Endodermal cell (in vitro differentiated cells): ENCODE data around the gene PCSK6. TPM values are rescaled to one million over a fixed set of nuclear protein-coding genes. Genes with fewer than 3 reads are reported as not detected.

ENCODE experiments used
- DNase-seq: peaks from one replicate; pipeline ENCODE4 v3.0.0-alpha.2; 2017
- H3K27ac ChIP-seq: 2 replicates; pipeline ENCODE4 v1.5.1; 2013; ENCODE audit warnings: mild to moderate bottlenecking, low read depth, low read length, moderate library complexity
- H3K27me3 ChIP-seq: 2 replicates; pipeline ENCODE4 v1.6.1; 2013; ENCODE audit warnings: mild to moderate bottlenecking, low read length, moderate library complexity; ENCODE audit not compliant: insufficient read depth, control insufficient read depth, poor library complexity, severe bottlenecking
- H3K36me3 ChIP-seq: 2 replicates; pipeline ENCODE4 v1.7.0; 2013; ENCODE audit warnings: mild to moderate bottlenecking, low read length, moderate library complexity; ENCODE audit not compliant: control insufficient read depth, insufficient read depth
- H3K4me1 ChIP-seq: one replicate; pipeline ENCODE4 v1.7.0; 2013; ENCODE audit warnings: low read length; ENCODE audit not compliant: control insufficient read depth, insufficient read depth
- H3K4me3 ChIP-seq: 2 replicates; pipeline ENCODE4 v1.5.1; 2013; ENCODE audit warnings: mild to moderate bottlenecking, low read length, moderate library complexity
- H3K9ac ChIP-seq: 2 replicates; pipeline ENCODE4 v1.6.1; 2013; ENCODE audit warnings: mild to moderate bottlenecking, low read length, moderate library complexity; ENCODE audit not compliant: poor library complexity, severe bottlenecking; ENCODE audit errors: extremely low read depth
- H3K9me3 ChIP-seq: 2 replicates; pipeline ENCODE4 v1.6.1; 2013; ENCODE audit warnings: mild to moderate bottlenecking, low read length, moderate library complexity; ENCODE audit not compliant: control insufficient read depth
- H3K27ac Mint-ChIP-seq: 2 replicates; pipeline ENCODE4 v1.8.0; 2020; ENCODE audit warnings: mixed read lengths
- H3K27me3 Mint-ChIP-seq: 2 replicates; pipeline ENCODE4 v1.8.0; 2021; ENCODE audit warnings: mild to moderate bottlenecking, mixed read lengths; ENCODE audit not compliant: insufficient read depth
- H3K36me3 Mint-ChIP-seq: 2 replicates; pipeline ENCODE4 v1.8.0; 2020; ENCODE audit warnings: low read depth, mixed read lengths
- H3K4me1 Mint-ChIP-seq: 2 replicates; pipeline ENCODE4 v1.8.0; 2020; ENCODE audit warnings: mixed read lengths
- H3K4me3 Mint-ChIP-seq: 2 replicates; pipeline ENCODE4 v1.8.0; 2020; ENCODE audit warnings: mild to moderate bottlenecking, moderate library complexity, mixed read lengths
- H3K9me3 Mint-ChIP-seq: 2 replicates; pipeline ENCODE4 v1.8.0; 2020; ENCODE audit warnings: mild to moderate bottlenecking, mixed read lengths
- CTCF ChIP-seq: fragments of 200-600 bp; sonication (generic); conservative IDR thresholded peaks from 2 replicates; pipeline ENCODE4 v1.5.0; 2021; ENCODE audit warnings: antibody characterized with exemption, mild to moderate bottlenecking
- WGBS, 2 experiments: methylation state at CpG; one replicate each; pipeline versions ENCODE4 v1.1.5 to v1.1.7; 2013; ENCODE audit warnings: missing lambda C conversion rate in 2 of 2, mixed read lengths in 1 of 2; ENCODE audit not compliant: insufficient coverage in 1 of 2, insufficient read length in 1 of 2; 5-methylcytosine and 5-hydroxymethylcytosine counted together
- total RNA-seq, 2 donors: library from RNA; stranded (reverse); fragmentation: NEBNext Ultra II Directional in 1 of 2; extraction: Animal tissue kit (Norgen Biotek cat#: 25700) in 1 of 2; gene quantifications; 2 replicates in 1 of 2; 3 replicates in 1 of 2; pipeline ENCODE4 v1.2.1, GENCODE V29; 2021

The PCSK6 gene
- total RNA-seq, 2 donors from 2014 or later, result 6.6 to 9.8 TPM

- no peaks in the 10 kb centered on the region for H3K36me3 ChIP-seq
- TF ChIP-seq CTCF, result no peak
- no peak overlapping the region for H3K4me3 ChIP-seq
- H3K9me3 Mint-ChIP-seq, result no peaks in the 10 kb centered on the region
- H3K27ac Mint-ChIP-seq, result no peak overlapping the region
- H3K9me3 ChIP-seq, result no peaks in the 10 kb centered on the region
- peaks cover 16% of the 10 kb centered on the region for H3K4me1 Mint-ChIP-seq
- peaks cover 2% of the 10 kb centered on the region for H3K27me3 Mint-ChIP-seq
- WGBS, 2 experiments, result 91 to 94% methylated on average over 21 to 26 of the region's 26 CpGs
- no peaks in the 10 kb centered on the region for H3K27me3 ChIP-seq
- H3K9ac ChIP-seq, result no peak overlapping the region
- no peak overlapping the region for H3K4me3 Mint-ChIP-seq
- no peak overlapping the region for H3K27ac ChIP-seq
- H3K4me1 ChIP-seq, result no peaks in the 10 kb centered on the region
- DNase-seq, result no peak
- H3K36me3 Mint-ChIP-seq, result no peaks in the 10 kb centered on the region
These were observed 119.0 kb downstream of the PCSK6 start for GRCh38 chr15:101370330-101371024.

- no peaks in the 10 kb centered on the region for H3K27me3 ChIP-seq
- H3K9me3 ChIP-seq, result no peaks in the 10 kb centered on the region
- H3K4me3 ChIP-seq, result no peak overlapping the region
- 91% methylated on average over 5 to 8 of the region's 8 CpGs for WGBS, 2 experiments
- Mint-ChIP-seq H3K27me3 (peaks cover 2% of the 10 kb centered on the region), H3K27ac (no peak overlapping the region), H3K4me3 (no peak overlapping the region), H3K4me1 (peaks cover 16% of the 10 kb centered on the region), H3K36me3 (no peaks in the 10 kb centered on the region), H3K9me3 (peaks cover 2% of the 10 kb centered on the region)
- H3K9ac ChIP-seq, result no peak overlapping the region
- H3K4me1 ChIP-seq, result no peaks in the 10 kb centered on the region
- H3K27ac ChIP-seq, result no peak overlapping the region
- DNase-seq, result no peak
- no peaks in the 10 kb centered on the region for H3K36me3 ChIP-seq
- no peak for TF ChIP-seq CTCF
These were observed 119.8 kb downstream of the PCSK6 start for GRCh38 chr15:101369676-101370075.

- Mint-ChIP-seq H3K4me3 (no peak overlapping the region), H3K27ac (no peak overlapping the region), H3K36me3 (no peaks in the 10 kb centered on the region), H3K27me3 (peaks cover 2% of the 10 kb centered on the region), H3K4me1 (peaks cover 16% of the 10 kb centered on the region), H3K9me3 (peaks cover 2% of the 10 kb centered on the region)
- 90 to 92% methylated on average over 9 to 15 of the region's 15 CpGs for WGBS, 2 experiments
- no peak overlapping the region for H3K27ac ChIP-seq
- H3K27me3 ChIP-seq, result no peaks in the 10 kb centered on the region
- no peak overlapping the region for H3K4me3 ChIP-seq
- DNase-seq, result no peak
- no peaks in the 10 kb centered on the region for H3K36me3 ChIP-seq
- no peak for TF ChIP-seq CTCF
- H3K9me3 ChIP-seq, result no peaks in the 10 kb centered on the region
- H3K9ac ChIP-seq, result no peak overlapping the region
- H3K4me1 ChIP-seq, result no peaks in the 10 kb centered on the region
These were observed 120.5 kb downstream of the PCSK6 start for GRCh38 chr15:101368861-101369642.
